ENCODE results near the gene EDIL3. TPM values are rescaled to one million over a fixed set of nuclear protein-coding genes. Genes with fewer than 3 reads are reported as not detected.

The EDIL3 gene
- total and polyA plus RNA-seq, 2 donors from 2014 or later: 5.2 to 32.8 TPM

GRCh38 chr5:84014966-84015365 lies 369.7 kb downstream of the EDIL3 start:
- H3K36me3 ChIP-seq (ENCODE audit: control insufficient read depth in 2 of 3, insufficient read depth in 3 of 3, low read length in 3 of 3): no peaks in the 10 kb centered on the region
- no peaks in the 10 kb centered on the region for H3K27me3 ChIP-seq (ENCODE audit: control insufficient read depth, insufficient read depth, low read length)
- H3K9me3 ChIP-seq (ENCODE audit: control insufficient read depth in 2 of 3, insufficient read depth in 1 of 3, low read length in 3 of 3): no peaks in the 10 kb centered on the region
- H3K4me1 ChIP-seq (ENCODE audit: control insufficient read depth in 2 of 3, insufficient read depth in 2 of 3, low read depth in 1 of 3, low read length in 3 of 3): no peaks in the 10 kb centered on the region
- no peak overlapping the region for H3K27ac ChIP-seq (ENCODE audit: low read depth in 2 of 2, low read length in 2 of 2)
- intact Hi-C loops (cut with DNase I): no loop called here
- no peak for DNase-seq
- no peak overlapping the region for H3K4me3 ChIP-seq (ENCODE audit: low read length in 3 of 3)
- H3K9ac ChIP-seq (ENCODE audit: low read length in 3 of 3): no peak overlapping the region
- FAIRE-seq: no peak
- TF ChIP-seq, protein P1, sequence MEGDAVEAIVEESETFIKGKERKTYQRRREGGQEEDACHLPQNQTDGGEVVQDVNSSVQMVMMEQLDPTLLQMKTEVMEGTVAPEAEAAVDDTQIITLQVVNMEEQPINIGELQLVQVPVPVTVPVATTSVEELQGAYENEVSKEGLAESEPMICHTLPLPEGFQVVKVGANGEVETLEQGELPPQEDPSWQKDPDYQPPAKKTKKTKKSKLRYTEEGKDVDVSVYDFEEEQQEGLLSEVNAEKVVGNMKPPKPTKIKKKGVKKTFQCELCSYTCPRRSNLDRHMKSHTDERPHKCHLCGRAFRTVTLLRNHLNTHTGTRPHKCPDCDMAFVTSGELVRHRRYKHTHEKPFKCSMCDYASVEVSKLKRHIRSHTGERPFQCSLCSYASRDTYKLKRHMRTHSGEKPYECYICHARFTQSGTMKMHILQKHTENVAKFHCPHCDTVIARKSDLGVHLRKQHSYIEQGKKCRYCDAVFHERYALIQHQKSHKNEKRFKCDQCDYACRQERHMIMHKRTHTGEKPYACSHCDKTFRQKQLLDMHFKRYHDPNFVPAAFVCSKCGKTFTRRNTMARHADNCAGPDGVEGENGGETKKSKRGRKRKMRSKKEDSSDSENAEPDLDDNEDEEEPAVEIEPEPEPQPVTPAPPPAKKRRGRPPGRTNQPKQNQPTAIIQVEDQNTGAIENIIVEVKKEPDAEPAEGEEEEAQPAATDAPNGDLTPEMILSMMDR (IDR thresholded peaks at IDR 0.05; ENCODE audit: borderline replicate concordance, extremely low read depth, insufficient read depth): no peak

GRCh38 chr5:83993803-83994202 lies 390.9 kb downstream of the EDIL3 start:
- no peaks in the 10 kb centered on the region for H3K4me1 ChIP-seq (ENCODE audit: control insufficient read depth in 2 of 3, insufficient read depth in 2 of 3, low read depth in 1 of 3, low read length in 3 of 3)
- no peaks in the 10 kb centered on the region for H3K36me3 ChIP-seq (ENCODE audit: control insufficient read depth in 2 of 3, insufficient read depth in 3 of 3, low read length in 3 of 3)
- intact Hi-C loops (cut with DNase I): no loop called here
- TF ChIP-seq, protein P1 (IDR thresholded peaks at IDR 0.05; ENCODE audit: borderline replicate concordance, extremely low read depth, insufficient read depth): no peak
- no peak for DNase-seq
- no peak overlapping the region for H3K9ac ChIP-seq (ENCODE audit: low read length in 3 of 3)
- no peak for FAIRE-seq
- H3K27me3 ChIP-seq (ENCODE audit: control insufficient read depth, insufficient read depth, low read length): no peaks in the 10 kb centered on the region
- H3K9me3 ChIP-seq (ENCODE audit: control insufficient read depth in 2 of 3, insufficient read depth in 1 of 3, low read length in 3 of 3): no peaks in the 10 kb centered on the region
- H3K4me3 ChIP-seq (ENCODE audit: low read length in 3 of 3): no peak overlapping the region
- H3K27ac ChIP-seq (ENCODE audit: low read depth in 2 of 2, low read length in 2 of 2): no peak overlapping the region

DNA sequence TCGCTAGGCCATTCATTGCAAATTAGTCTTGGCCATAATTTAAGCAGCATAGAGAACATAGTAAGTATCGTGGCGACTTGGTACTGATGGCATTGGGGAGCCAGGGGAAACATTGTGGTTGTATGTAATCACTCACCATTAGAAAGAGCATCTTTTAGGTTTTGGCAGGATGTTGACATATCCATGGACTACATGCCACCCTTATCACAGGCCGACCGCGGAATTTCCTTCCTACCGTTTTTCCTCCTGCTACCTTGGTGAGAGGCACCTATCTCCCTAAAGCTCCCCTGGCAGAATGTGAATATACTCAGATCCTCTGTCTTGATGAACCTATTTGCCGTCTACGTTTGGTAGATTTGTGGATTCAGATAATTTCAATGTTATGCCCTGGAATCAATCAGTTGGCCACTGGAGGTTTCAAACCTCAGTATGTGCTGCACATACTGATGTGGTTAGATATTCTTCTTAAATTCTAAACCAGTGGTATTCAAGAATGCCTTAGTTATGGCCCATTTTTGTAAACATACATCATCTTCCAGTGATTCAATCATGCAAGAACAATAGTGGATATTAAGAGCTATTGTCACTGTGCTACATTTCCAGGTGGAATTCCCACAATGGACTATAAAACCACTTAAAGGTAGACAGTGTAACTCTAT lies 393.0 kb downstream of the EDIL3 start:
- H3K27ac ChIP-seq (ENCODE audit: low read depth in 2 of 2, low read length in 2 of 2): no peak overlapping the region
- no peak overlapping the region for H3K4me3 ChIP-seq (ENCODE audit: low read length in 3 of 3)
- no peaks in the 10 kb centered on the region for H3K4me1 ChIP-seq (ENCODE audit: control insufficient read depth in 2 of 3, insufficient read depth in 2 of 3, low read depth in 1 of 3, low read length in 3 of 3)
- no peaks in the 10 kb centered on the region for H3K27me3 ChIP-seq (ENCODE audit: control insufficient read depth, insufficient read depth, low read length)
- H3K36me3 ChIP-seq (ENCODE audit: control insufficient read depth in 2 of 3, insufficient read depth in 3 of 3, low read length in 3 of 3): no peaks in the 10 kb centered on the region
- H3K9me3 ChIP-seq (ENCODE audit: control insufficient read depth in 2 of 3, insufficient read depth in 1 of 3, low read length in 3 of 3): no peaks in the 10 kb centered on the region
- no peak overlapping the region for H3K9ac ChIP-seq (ENCODE audit: low read length in 3 of 3)
- FAIRE-seq (no peak), DNase-seq (no peak)
- TF ChIP-seq, protein P1 (IDR thresholded peaks at IDR 0.05; ENCODE audit: borderline replicate concordance, extremely low read depth, insufficient read depth): no peak
- intact Hi-C loops (cut with DNase I): no loop called here

DNA sequence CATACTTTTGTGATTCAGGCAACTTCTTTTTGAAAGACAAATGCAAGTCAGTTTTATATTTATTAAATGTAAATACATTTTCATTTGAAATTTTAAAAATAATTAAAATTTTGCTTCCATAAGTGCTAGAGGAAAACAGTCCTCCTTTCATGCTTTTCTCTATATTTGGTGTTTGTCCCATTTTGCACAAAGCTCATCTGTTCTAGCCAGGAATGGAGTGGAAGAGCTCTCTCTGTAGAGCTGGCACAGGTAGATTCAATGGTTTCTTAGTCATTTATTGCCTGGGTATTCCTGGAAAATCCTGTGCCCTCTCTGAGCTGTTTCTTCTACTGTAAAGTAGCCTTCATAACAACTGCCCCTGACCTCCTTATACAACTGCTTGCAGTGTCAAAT lies 396.4 kb downstream of the EDIL3 start:
- Histone ChIP-seq H3K27me3 (ENCODE audit: control insufficient read depth, insufficient read depth, low read length) (no peaks in the 10 kb centered on the region), H3K4me3 (ENCODE audit: low read length in 3 of 3) (no peak overlapping the region), H3K9ac (ENCODE audit: low read length in 3 of 3) (no peak overlapping the region), H3K27ac (ENCODE audit: low read depth in 2 of 2, low read length in 2 of 2) (no peak overlapping the region), H3K4me1 (ENCODE audit: control insufficient read depth in 2 of 3, insufficient read depth in 2 of 3, low read depth in 1 of 3, low read length in 3 of 3) (no peaks in the 10 kb centered on the region), H3K36me3 (ENCODE audit: control insufficient read depth in 2 of 3, insufficient read depth in 3 of 3, low read length in 3 of 3) (no peaks in the 10 kb centered on the region), H3K9me3 (ENCODE audit: control insufficient read depth in 2 of 3, insufficient read depth in 1 of 3, low read length in 3 of 3) (no peaks in the 10 kb centered on the region)
- FAIRE-seq: no peak
- DNase-seq: no peak
- TF ChIP-seq, protein P1 (IDR thresholded peaks at IDR 0.05; ENCODE audit: borderline replicate concordance, extremely low read depth, insufficient read depth): no peak
- intact Hi-C loops (cut with DNase I): no loop called here

All from kidney (tissue), 14 donors.